Adrenal gland (tissue), 12 donors: ENCODE measurements around the gene CCDC57. TPM values are rescaled to one million over a fixed set of nuclear protein-coding genes. Genes with fewer than 3 reads are reported as not detected.
"Not testable (repeated sequence)": the region's sequence is repeated elsewhere in the genome, so short reads cannot be mapped to it uniquely, and the experiment has no call there.

ENCODE experiments used
- DNase-seq, 7 donors: peaks; one replicate each; pipeline ENCODE4 v3.0.0-alpha.2; 2019 to 2020
- H3K27ac ChIP-seq, 5 donors: fragments of 200-600 bp; sonication (generic) in 4 of 5; 1 replicate in 3 of 5; 2 replicates in 2 of 5; pipeline versions ENCODE4 v1.5.1 to v1.8.0; 2016 to 2020; ENCODE audit warnings: mild to moderate bottlenecking in 1 of 5
- H3K27me3 ChIP-seq: fragments of 200-600 bp; 2 replicates; pipeline ENCODE4 v1.8.0; 2021
- H3K36me3 ChIP-seq, 2 donors: fragments of 200-600 bp; replicated peaks in 1 of 2; 1 replicate in 1 of 2; 2 replicates in 1 of 2; pipeline versions ENCODE4 v1.5.1 to v1.8.0; 2018 to 2022
- H3K4me1 ChIP-seq, 2 donors: fragments of 200-600 bp; replicated peaks in 1 of 2; 1 replicate in 1 of 2; 2 replicates in 1 of 2; pipeline versions ENCODE4 v1.5.1 to v1.8.0; 2018 to 2021
- H3K4me3 ChIP-seq, 4 donors: fragments of 200-600 bp; sonication (generic) in 3 of 4; one replicate each; pipeline ENCODE4 v1.5.1; 2016 to 2018
- H3K9me3 ChIP-seq, 3 donors: fragments of 200-600 bp; sonication (generic) in 1 of 3; replicated peaks in 1 of 3; 1 replicate in 2 of 3; 2 replicates in 1 of 3; pipeline versions ENCODE4 v1.5.1 to v1.8.0; 2016 to 2021
- POLR2A ChIP-seq, 2 donors: fragments of 450-650 bp; IDR thresholded peaks; one replicate each; pipeline ENCODE4 v1.6.1; 2017; ENCODE audit warnings: antibody characterized with exemption in 2 of 2, mild to moderate bottlenecking in 2 of 2, moderate library complexity in 1 of 2
- WGBS, 4 donors: extraction: QIAGEN DNeasy Blood & Tissue Kit in 2 of 4; methylation state at CpG; one replicate each; pipeline versions ENCODE4 v1.1.5 to v1.1.7; 2013 to 2017; 5-methylcytosine and 5-hydroxymethylcytosine counted together
- intact Hi-C, 2 donors: fragments of 100-400 bp; cut with DNase I; formaldehyde crosslinking; loops; one replicate each; pipeline versions ENCODE4 v1.14.1 to v1.15.0; 2022 to 2023
- polyA plus RNA-seq, 3 donors: library from polyadenylated mRNA; stranded (reverse); fragments of 200-250 nt in 2 of 3; fragments of 350-450 nt in 1 of 3; fragmentation: Illumina TruSeq in 1 of 3; extraction: RNeasy Lipid Tissue Mini Kit (QIAGEN cat#74804) in 1 of 3; gene quantifications; one replicate each; pipeline ENCODE4 v1.2.3, GENCODE V29; 2013 to 2014
- total RNA-seq, 9 donors: library from RNA; depleted of rRNA in 4 of 9; stranded (reverse); fragments of >200 nt in 4 of 9; fragments of 120-200 nt in 1 of 9; fragmentation: NEBNext Ultra II Directional in 1 of 9; extraction: Animal tissue kit (Norgen Biotek cat#: 25700) in 1 of 9; gene quantifications; one replicate each; pipeline versions ENCODE4 v1.1.0 to v1.2.4, GENCODE V29; 2013 to 2023
- TF ChIP-seq, protein P1 (sequence below), 6 experiments: fragments of 450-650 bp in 4 of 6; fragments of 200-600 bp in 2 of 6; sonication (generic) in 1 of 6; IDR thresholded peaks; 1 replicate in 5 of 6; 2 replicates in 1 of 6; pipeline versions ENCODE4 v1.5.1 to v1.8.0; 2016 to 2021; ENCODE audit warnings: antibody characterized with exemption in 6 of 6, mild to moderate bottlenecking in 2 of 6, moderate library complexity in 1 of 6
- donor health status: healthy with polysubstance abuse.
- donor health status: Bipolar disorder and iron deficiency.
- donor health status: DM: yes; HTN: yes; CAD: no.
- donor health status: DM: no; HTN: no; CAD: no.
- donor health status: DM: no; HTN: no; CAD: no.
- donor health status: DM: yes; HTN: yes; CAD: no.

Gene CCDC57
- total and polyA plus RNA-seq, 12 donors = 7.1 to 275 (median 28.8) TPM

DNA sequence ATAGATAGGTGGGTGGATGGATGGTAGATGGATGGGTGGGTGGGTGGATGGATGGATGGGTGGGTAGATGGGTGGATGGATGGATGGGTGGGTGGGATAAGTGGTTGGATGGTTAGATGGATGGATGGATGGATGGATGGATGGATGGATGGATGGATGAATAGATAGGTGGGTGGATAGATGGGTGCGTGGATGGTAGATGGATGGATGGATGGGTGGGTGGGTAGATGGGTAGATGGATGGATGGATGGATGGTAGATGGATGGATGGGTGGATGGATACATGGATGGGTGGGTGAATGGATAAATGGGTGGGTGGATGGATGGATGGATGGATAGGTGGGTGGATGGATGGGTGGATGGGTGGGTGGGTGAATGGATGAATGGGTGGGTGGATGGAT is 64.6 kb downstream of the CCDC57 start:
- Histone ChIP-seq H3K27ac (no peak overlapping the region), H3K9me3 (no peaks in the 10 kb centered on the region), H3K4me1 (no peaks in the 10 kb centered on the region), H3K4me3 (no peak overlapping the region), H3K36me3 (no peaks in the 10 kb centered on the region), H3K27me3 (no peaks in the 10 kb centered on the region)
- DNase-seq = no peak
- TF ChIP-seq POLR2A (IDR thresholded peaks at IDR 0.05) = no peak
- TF ChIP-seq, protein P1, sequence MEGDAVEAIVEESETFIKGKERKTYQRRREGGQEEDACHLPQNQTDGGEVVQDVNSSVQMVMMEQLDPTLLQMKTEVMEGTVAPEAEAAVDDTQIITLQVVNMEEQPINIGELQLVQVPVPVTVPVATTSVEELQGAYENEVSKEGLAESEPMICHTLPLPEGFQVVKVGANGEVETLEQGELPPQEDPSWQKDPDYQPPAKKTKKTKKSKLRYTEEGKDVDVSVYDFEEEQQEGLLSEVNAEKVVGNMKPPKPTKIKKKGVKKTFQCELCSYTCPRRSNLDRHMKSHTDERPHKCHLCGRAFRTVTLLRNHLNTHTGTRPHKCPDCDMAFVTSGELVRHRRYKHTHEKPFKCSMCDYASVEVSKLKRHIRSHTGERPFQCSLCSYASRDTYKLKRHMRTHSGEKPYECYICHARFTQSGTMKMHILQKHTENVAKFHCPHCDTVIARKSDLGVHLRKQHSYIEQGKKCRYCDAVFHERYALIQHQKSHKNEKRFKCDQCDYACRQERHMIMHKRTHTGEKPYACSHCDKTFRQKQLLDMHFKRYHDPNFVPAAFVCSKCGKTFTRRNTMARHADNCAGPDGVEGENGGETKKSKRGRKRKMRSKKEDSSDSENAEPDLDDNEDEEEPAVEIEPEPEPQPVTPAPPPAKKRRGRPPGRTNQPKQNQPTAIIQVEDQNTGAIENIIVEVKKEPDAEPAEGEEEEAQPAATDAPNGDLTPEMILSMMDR (IDR thresholded peaks at IDR 0.05) = no peak
- 89 to 100% (median 93%) methylated on average over 1 of the region's 1 CpG for WGBS, 4 donors
- intact Hi-C loops = no loop called here

DNA sequence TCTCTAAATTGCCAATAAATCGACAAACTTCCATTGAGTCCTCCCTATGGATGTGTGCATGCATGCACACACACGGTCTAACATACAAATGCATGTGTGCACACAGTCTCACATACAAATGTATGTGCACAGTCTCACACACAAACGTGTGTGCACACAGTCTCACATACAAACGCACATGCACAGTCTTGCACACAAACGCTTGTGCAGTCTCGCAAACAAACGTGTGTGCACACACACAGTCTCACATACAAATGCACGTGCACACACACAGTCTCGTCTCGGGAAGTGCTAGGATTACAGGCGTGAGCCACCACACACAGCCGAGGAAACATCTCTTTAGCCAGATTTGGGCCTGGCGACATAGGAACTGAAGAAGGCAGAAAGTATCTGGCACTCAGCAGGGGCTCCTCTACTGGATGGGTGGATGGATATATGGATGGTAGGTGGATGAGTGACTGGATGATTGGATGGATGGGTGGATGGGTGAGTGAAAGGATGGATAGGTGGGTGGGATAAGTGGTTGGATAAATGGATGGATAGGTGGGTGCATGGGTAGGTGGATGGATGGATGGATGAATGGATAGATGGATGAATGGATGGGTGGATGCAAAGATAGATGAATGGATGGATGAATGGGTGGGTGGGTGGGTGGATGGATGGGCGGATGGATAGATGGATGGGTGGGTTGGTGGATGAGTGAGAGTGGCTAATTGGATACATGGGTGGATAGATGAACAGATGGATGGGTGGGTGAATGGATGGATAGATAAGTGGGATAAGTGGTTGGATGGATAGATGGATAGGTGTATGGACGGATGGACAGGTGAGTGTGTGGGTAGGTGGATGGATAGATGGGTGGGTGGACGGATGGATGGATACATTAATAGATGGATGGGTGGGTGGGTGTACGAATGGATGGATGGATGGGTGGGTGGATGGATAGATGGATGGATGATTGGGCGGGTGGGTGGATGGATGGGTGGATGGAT is 65.7 kb downstream of the CCDC57 start:
- H3K4me3 ChIP-seq = no peak overlapping the region
- TF ChIP-seq, protein P1 (IDR thresholded peaks at IDR 0.05) = no peak
- no peak for TF ChIP-seq POLR2A (IDR thresholded peaks at IDR 0.05)
- no peaks in the 10 kb centered on the region for H3K36me3 ChIP-seq
- 88 to 92% (median 89%) methylated on average over 18 of the region's 18 CpGs for WGBS, 4 donors
- intact Hi-C loops = no loop called here
- no peak overlapping the region for H3K27ac ChIP-seq
- no peaks in the 10 kb centered on the region for H3K4me1 ChIP-seq
- no peak for DNase-seq
- no peaks in the 10 kb centered on the region for H3K9me3 ChIP-seq
- H3K27me3 ChIP-seq = no peaks in the 10 kb centered on the region

DNA sequence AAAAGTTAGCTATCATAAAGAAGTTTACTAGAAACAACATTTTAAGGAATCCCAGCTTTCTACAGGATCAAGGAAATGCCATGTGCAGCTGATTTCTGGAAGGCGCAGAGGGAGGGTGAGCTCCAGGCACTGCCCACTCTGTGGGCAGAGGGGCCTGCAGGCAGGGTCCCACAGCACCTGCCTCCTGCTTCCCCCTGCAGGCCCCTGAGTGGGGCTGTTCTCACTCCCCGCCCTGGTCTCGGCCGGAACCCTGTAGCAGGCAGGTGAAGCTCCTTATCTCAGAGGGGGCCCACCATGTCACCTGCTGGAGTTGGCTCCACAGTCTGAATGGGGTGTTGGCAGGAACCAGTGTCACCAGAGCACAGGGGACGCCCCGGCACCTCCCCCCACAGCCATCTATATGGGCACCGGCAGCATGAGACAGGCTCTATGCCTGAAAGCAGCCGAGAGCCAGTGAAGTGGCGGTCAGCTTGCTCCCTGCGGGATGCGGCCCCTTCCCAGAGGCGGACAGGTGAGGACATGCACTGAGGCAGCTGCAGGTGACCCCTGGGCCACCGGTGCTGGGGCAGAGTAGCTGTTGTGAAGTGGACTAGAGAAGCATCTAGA is 67.0 kb downstream of the CCDC57 start:
- TF ChIP-seq, protein P1 (IDR thresholded peaks at IDR 0.05) = no peak
- TF ChIP-seq POLR2A (IDR thresholded peaks at IDR 0.05) = no peak
- Histone ChIP-seq H3K27ac (no peak overlapping the region), H3K27me3 (no peaks in the 10 kb centered on the region), H3K36me3 (no peaks in the 10 kb centered on the region), H3K4me1 (no peaks in the 10 kb centered on the region), H3K4me3 (no peak overlapping the region), H3K9me3 (no peaks in the 10 kb centered on the region)
- 96 to 100% (median 97%) methylated on average over 5 to 13 of the region's 13 CpGs for WGBS, 4 donors
- intact Hi-C loops = no loop called here
- no peak for DNase-seq

DNA sequence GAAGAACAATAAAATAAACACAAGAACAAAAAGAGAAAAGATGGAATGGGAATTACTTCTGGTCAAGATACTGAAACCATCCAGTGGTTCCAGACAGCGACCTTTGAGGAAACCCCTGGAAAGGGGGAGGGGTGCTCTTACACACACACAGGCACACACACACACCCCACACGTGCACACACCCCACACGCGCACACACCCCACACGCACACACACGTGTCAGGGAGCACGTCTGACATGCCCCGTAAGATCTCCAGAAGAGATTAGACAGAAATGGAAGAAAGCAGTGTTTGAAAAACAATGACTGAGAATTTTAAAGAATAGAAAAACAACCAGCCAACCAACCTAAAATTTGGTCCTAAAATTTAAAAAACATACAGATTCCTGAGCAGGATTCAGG is 69.3 kb downstream of the CCDC57 start:
- WGBS, 4 donors = 84 to 94% (median 90%) methylated on average over 8 of the region's 8 CpGs
- intact Hi-C loops = no loop called here

DNA sequence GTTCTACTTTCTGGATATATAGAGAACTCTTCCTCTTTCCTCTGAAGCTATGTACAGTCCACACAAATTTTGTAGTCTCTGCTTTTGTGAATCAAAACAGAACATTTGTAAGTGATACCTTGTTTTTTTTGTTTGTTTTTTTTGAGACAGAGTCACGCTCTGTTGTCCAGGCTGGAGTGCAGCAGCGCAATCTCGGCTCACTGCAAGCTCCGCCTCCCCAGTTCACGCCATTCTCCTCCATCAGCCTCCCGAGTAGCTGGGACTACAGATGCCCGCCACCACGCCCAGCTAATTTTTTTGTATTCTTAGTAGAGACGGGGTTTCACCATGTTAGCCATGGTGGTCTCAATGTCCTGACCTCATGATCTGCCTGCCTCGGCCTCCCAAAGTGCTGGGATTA is 72.7 kb downstream of the CCDC57 start:
- H3K9me3 ChIP-seq, H3K4me1 ChIP-seq, DNase-seq, H3K27ac ChIP-seq, H3K36me3 ChIP-seq, intact Hi-C loops, H3K4me3 ChIP-seq, H3K27me3 ChIP-seq: not testable (repeated sequence)
- 89 to 94% (median 92%) methylated on average over 10 of the region's 10 CpGs for WGBS, 4 donors

More for the DNA sequence above, 69.3 kb downstream of the CCDC57 start:
- Histone ChIP-seq H3K27ac (no peak overlapping the region), H3K4me3 (no peak overlapping the region), H3K4me1 (no peaks in the 10 kb centered on the region), H3K27me3 (no peaks in the 10 kb centered on the region), H3K9me3 (no peaks in the 10 kb centered on the region), H3K36me3 (no peaks in the 10 kb centered on the region)
- TF ChIP-seq, protein P1 (IDR thresholded peaks at IDR 0.05) = no peak
- TF ChIP-seq POLR2A (IDR thresholded peaks at IDR 0.05) = no peak
- no peak for DNase-seq
